Astrocyte (in vitro differentiated cells and primary cell): ENCODE results near the gene ZBTB7C.

Experiments
- CTCF ChIP-seq: IDR thresholded peaks from 2 replicates; pipeline ENCODE4 v1.5.1; 2011; ENCODE audit warnings: low read depth, mild to moderate bottlenecking, inconsistent platforms, low read length, moderate library complexity; ENCODE audit not compliant: insufficient read depth
- EZH2 ChIP-seq: IDR thresholded peaks from 2 replicates; pipeline ENCODE4 v1.6.1; 2012; ENCODE audit warnings: mild to moderate bottlenecking, low read length, inconsistent platforms; ENCODE audit not compliant: insufficient read depth

GRCh38 chr18:48278081-48278480, 131.1 kb downstream of the ZBTB7C start:
- no peak for TF ChIP-seq CTCF
- TF ChIP-seq EZH2, result no peak
